Measurements from ENCODE around the gene SOX6.

Gene SOX6

DNA sequence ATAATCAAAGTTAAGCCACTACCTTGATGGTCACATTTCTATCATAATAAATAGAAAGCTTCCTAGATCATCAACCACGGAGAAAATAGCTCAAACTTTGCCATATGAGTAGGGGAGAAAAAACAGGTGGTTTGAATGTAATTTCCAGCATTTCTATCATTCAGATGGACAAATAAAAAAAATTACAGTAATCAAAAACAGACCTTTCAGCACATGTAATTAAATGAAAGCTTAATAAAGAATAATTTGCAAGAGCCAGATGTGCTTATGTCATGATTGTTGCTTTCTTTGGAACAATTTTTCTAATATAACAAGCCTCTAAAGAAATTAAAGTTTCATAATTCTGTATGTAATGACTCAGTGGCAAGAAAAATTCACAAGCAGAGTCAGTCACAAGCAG, 297.0 kb downstream of the SOX6 start:
- H3K4me3 ChIP-seq = no peak overlapping the region
- no peak for TF ChIP-seq Cebpa-rat (IDR thresholded peaks at IDR 0.05)

GRCh38 chr11:16058671-16059070, 297.7 kb downstream of the SOX6 start:
- Histone ChIP-seq H3K36me3 (no peaks in the 10 kb centered on the region), H4K20me1 (no peaks in the 10 kb centered on the region), H3K9me3 (replicated peaks in 1 of 11) (peaks cover 0 to 4% (median 0%) of the 10 kb centered on the region in 11 experiments; a peak in 2 of 22 replicates), H3K4me2 (no peak overlapping the region), H3K4me1 (no peaks in the 10 kb centered on the region), H3K4me3 (no peak overlapping the region), H3K27me3 (no peaks in the 10 kb centered on the region), H3K9ac (no peak overlapping the region), H3K27ac (no peak overlapping the region)
- no peak for TF ChIP-seq Cebpa-rat (IDR thresholded peaks at IDR 0.05)

More for the DNA sequence above, 297.0 kb downstream of the SOX6 start:
- no peaks in the 10 kb centered on the region for H3K36me3 ChIP-seq
- H4K20me1 ChIP-seq = no peaks in the 10 kb centered on the region
- H3K27me3 ChIP-seq = no peaks in the 10 kb centered on the region
- H3K27ac ChIP-seq = no peak overlapping the region
- H3K4me1 ChIP-seq = no peaks in the 10 kb centered on the region
- H3K9ac ChIP-seq = no peak overlapping the region
- H3K9me3 ChIP-seq (replicated peaks in 1 of 11) = peaks cover 0 to 4% (median 0%) of the 10 kb centered on the region in 11 experiments; a peak in 2 of 22 replicates
- H3K4me2 ChIP-seq = no peak overlapping the region

- Histone ChIP-seq H3K4me3 (no peak overlapping the region), H3K9me3 (replicated peaks in 1 of 11) (no peaks in the 10 kb centered on the region), H3K4me2 (no peak overlapping the region), H3K9ac (no peak overlapping the region), H4K20me1 (no peaks in the 10 kb centered on the region), H3K4me1 (no peaks in the 10 kb centered on the region), H3K36me3 (no peaks in the 10 kb centered on the region), H3K27ac (no peak overlapping the region), H3K27me3 (no peaks in the 10 kb centered on the region)
- no peak for TF ChIP-seq Cebpa-rat (IDR thresholded peaks at IDR 0.05)
These were observed 303.6 kb downstream of the SOX6 start for GRCh38 chr11:16052750-16053149.

DNA sequence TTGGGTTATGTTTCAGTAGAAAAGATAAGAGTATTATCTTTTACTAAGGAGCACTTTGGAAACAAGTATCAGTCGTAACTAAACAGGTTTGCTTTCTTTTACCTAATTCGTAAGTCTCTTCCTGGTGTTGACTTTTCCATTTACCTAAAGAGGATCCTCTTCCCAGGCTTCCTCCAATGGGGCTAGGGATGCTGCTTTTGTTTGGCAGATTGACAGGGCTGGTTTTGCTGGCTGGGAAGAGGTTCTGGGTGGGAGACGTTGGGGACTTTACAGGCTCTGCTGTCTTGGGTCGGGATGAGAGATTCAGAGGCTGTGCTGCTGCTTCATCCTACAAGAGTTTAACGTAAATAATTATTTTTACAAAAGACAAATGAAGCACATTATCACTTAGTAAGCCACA, 306.7 kb downstream of the SOX6 start:
- H3K4me2 ChIP-seq = no peak overlapping the region
- H3K9ac ChIP-seq = no peak overlapping the region
- no peak for TF ChIP-seq Cebpa-rat (IDR thresholded peaks at IDR 0.05)
- H4K20me1 ChIP-seq = no peaks in the 10 kb centered on the region
- no peaks in the 10 kb centered on the region for H3K27me3 ChIP-seq
- H3K27ac ChIP-seq = no peak overlapping the region
- no peak overlapping the region for H3K4me3 ChIP-seq
- 0 out of 20 replicates have a peak, but pooled peaks cover 0 to 4% (median 0%) of the 10 kb centered on the region in 10 experiments for H3K4me1 ChIP-seq
- no peaks in the 10 kb centered on the region for H3K9me3 ChIP-seq (replicated peaks in 1 of 11)
- H3K36me3 ChIP-seq = no peaks in the 10 kb centered on the region

GRCh38 chr11:16047073-16047472, 309.3 kb downstream of the SOX6 start:
- H3K27ac ChIP-seq = no peak overlapping the region
- H3K9ac ChIP-seq = no peak overlapping the region
- H4K20me1 ChIP-seq = no peaks in the 10 kb centered on the region
- no peak for TF ChIP-seq Cebpa-rat (IDR thresholded peaks at IDR 0.05)
- 0 out of 20 replicates have a peak, but pooled peaks cover 0 to 4% (median 0%) of the 10 kb centered on the region in 10 experiments for H3K4me1 ChIP-seq
- no peaks in the 10 kb centered on the region for H3K27me3 ChIP-seq
- no peaks in the 10 kb centered on the region for H3K36me3 ChIP-seq
- no peak overlapping the region for H3K4me2 ChIP-seq
- no peak overlapping the region for H3K4me3 ChIP-seq
- H3K9me3 ChIP-seq (replicated peaks in 1 of 11) = no peaks in the 10 kb centered on the region

DNA sequence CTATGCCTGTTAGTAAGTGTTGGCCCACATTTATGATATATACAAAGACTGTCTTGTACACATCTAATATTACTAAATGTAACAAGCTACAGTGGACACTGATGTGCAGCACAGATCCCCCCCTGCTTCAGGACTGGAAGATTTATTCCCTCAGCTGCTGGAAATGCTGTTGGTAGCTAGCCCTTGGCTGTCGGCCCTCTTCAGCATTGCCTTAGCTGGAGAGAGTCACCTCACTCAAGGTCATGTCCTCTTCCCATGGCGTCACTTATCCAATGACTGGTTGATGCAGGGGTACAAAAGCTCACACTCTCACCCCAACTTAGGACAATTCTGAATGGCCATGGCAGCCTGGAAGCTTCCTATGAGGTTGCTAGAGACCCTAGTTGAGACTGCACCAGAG, 312.7 kb downstream of the SOX6 start:
- no peaks in the 10 kb centered on the region for H4K20me1 ChIP-seq
- H3K27me3 ChIP-seq = no peaks in the 10 kb centered on the region
- H3K9ac ChIP-seq = no peak overlapping the region
- H3K9me3 ChIP-seq (replicated peaks in 1 of 11) = no peaks in the 10 kb centered on the region
- no peak overlapping the region for H3K4me3 ChIP-seq
- no peak overlapping the region for H3K4me2 ChIP-seq
- TF ChIP-seq Cebpa-rat (IDR thresholded peaks at IDR 0.05) = no peak
- no peak overlapping the region for H3K27ac ChIP-seq
- H3K4me1 ChIP-seq = 0 out of 20 replicates have a peak, but pooled peaks cover 0 to 4% (median 0%) of the 10 kb centered on the region in 10 experiments
- no peaks in the 10 kb centered on the region for H3K36me3 ChIP-seq

DNA sequence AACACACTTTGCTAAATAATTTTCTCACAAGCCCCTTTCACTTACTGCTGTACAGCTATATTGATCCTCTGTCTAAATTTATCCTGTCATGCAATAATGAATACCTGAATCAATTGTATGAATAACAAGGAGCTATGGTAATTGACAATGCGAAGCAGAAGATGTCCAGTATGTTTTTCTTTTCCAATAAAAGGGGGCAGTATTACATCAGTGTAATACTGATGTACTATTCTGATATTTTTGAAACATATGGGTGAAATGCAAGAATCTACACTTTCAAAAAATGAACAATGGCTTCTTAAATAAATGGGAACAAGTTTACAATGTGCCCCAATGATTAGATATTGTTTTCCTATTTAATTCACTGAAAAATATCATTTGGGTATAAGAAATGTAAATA, 315.1 kb downstream of the SOX6 start:
- Histone ChIP-seq H3K4me2 (no peak overlapping the region), H3K9ac (no peak overlapping the region), H3K9me3 (replicated peaks in 1 of 11) (no peaks in the 10 kb centered on the region), H3K4me1 (0 out of 20 replicates have a peak, but pooled peaks cover 0 to 4% (median 0%) of the 10 kb centered on the region in 10 experiments), H3K4me3 (no peak overlapping the region), H4K20me1 (no peaks in the 10 kb centered on the region), H3K36me3 (no peaks in the 10 kb centered on the region), H3K27ac (no peak overlapping the region), H3K27me3 (no peaks in the 10 kb centered on the region)
- no peak for TF ChIP-seq Cebpa-rat (IDR thresholded peaks at IDR 0.05)

DNA sequence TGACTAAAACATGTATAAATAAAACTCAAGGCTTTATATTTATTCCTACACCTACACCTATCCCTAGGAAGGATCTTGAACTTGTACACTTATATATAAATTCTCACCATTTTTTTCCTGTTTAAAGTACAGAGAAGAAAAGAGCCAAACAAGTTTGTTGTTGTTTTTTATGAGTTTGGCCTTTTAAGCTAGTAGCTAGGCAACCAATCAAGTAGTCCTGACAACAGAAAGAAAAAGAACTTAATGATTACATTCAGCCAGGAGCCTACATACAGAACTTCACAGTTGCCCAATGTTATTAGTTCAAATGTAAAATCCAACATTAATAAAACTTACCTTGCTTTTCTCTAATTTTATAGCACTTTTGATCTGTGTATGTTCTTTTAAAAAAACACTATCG, 316.2 kb downstream of the SOX6 start:
- no peak for TF ChIP-seq Cebpa-rat (IDR thresholded peaks at IDR 0.05)
- Histone ChIP-seq H3K4me1 (no peaks in the 10 kb centered on the region), H3K36me3 (no peaks in the 10 kb centered on the region), H4K20me1 (no peaks in the 10 kb centered on the region), H3K27me3 (no peaks in the 10 kb centered on the region), H3K27ac (no peak overlapping the region), H3K9ac (no peak overlapping the region), H3K9me3 (replicated peaks in 1 of 11) (no peaks in the 10 kb centered on the region), H3K4me2 (no peak overlapping the region), H3K4me3 (no peak overlapping the region)

DNA sequence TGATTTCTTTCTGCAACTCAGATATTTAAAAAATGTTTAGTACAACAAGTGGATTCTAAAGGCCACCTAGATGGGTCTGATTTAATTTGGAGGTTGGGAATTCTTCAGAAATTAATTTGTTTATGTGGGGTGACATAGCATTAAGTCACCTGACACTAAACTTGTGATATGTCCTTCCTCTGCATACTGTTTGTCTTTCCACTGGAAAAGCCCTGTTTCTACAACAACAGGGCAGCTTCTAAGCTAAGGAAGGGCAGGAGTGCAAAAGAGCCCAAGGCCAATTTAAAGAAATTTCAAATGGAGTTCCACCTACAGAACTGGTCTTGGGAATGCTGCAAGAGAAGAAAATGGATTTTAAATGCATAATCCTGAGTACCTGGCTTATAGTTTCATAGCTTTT, 319.2 kb downstream of the SOX6 start:
- Histone ChIP-seq H3K4me1 (no peaks in the 10 kb centered on the region), H3K36me3 (no peaks in the 10 kb centered on the region)
- no peak for TF ChIP-seq Cebpa-rat (IDR thresholded peaks at IDR 0.05)

GRCh38 chr11:16036218-16036617, 320.1 kb downstream of the SOX6 start:
- Histone ChIP-seq H3K9me3 (replicated peaks in 1 of 11) (no peaks in the 10 kb centered on the region), H3K9ac (no peak overlapping the region), H3K4me3 (no peak overlapping the region)

More for the DNA sequence above, 319.2 kb downstream of the SOX6 start:
- H3K9me3 ChIP-seq (replicated peaks in 1 of 11) = no peaks in the 10 kb centered on the region
- H3K9ac ChIP-seq = no peak overlapping the region
- H3K4me2 ChIP-seq = no peak overlapping the region
- H3K27me3 ChIP-seq = no peaks in the 10 kb centered on the region
- H4K20me1 ChIP-seq = no peaks in the 10 kb centered on the region
- no peak overlapping the region for H3K4me3 ChIP-seq
- H3K27ac ChIP-seq = no peak overlapping the region

More at GRCh38 chr11:16036218-16036617, 320.1 kb downstream of the SOX6 start:
- TF ChIP-seq Cebpa-rat (IDR thresholded peaks at IDR 0.05) = no peak
- H3K27ac ChIP-seq = no peak overlapping the region
- no peaks in the 10 kb centered on the region for H3K36me3 ChIP-seq
- no peaks in the 10 kb centered on the region for H4K20me1 ChIP-seq
- no peak overlapping the region for H3K4me2 ChIP-seq
- no peaks in the 10 kb centered on the region for H3K4me1 ChIP-seq
- no peaks in the 10 kb centered on the region for H3K27me3 ChIP-seq

Measured in BLaER1 treated with 17β-estradiol and CSF1 and Interleukin-3, amounts not matched to agents 10 nM and 100 nM (cell line).